HCT116 (cell line): ENCODE measurements around the gene MRPL37. TPM values are rescaled to one million over a fixed set of nuclear protein-coding genes. Genes with fewer than 3 reads are reported as not detected.

Experiments used
- ATAC-seq: fragments of 200-7000 bp; cut with Tn5 transposase; 2 replicates; pipeline ENCODE4 v1.9.1; 2020; ENCODE audit warnings: mild to moderate bottlenecking, moderate library complexity
- BruUV-seq: library from RNA; stranded (reverse); fragments of 400-500 nt; replicated peaks from 2 replicates; lab custom pipeline; 2021; lab: Mats Ljungman, UMichigan
- CTCF ChIA-PET: fragments of 300-600 bp; sonication (Branson Sonifier 250); formaldehyde crosslinking; loops from one replicate; lab custom pipeline; 2021; ENCODE audit warnings: antibody characterized with exemption; lab: Charles Lee
- POLR2A ChIA-PET: fragments of 300-600, 350-600 bp; sonication (Branson Sonifier 250); formaldehyde crosslinking; loops from one replicate; lab custom pipeline; 2021; ENCODE audit warnings: antibody characterized with exemption; lab: Charles Lee
- RAD21 ChIA-PET, 2 experiments: fragments of 300-600 bp; sonication (Branson Sonifier 250); formaldehyde crosslinking; loops; one replicate each; lab custom pipeline; 2023; ENCODE audit warnings: low total read pairs in 2 of 2; ENCODE audit not compliant: uncharacterized antibody in 2 of 2, unreplicated experiment in 2 of 2, low non-redundant PET in 1 of 2; lab: Charles Lee
- DNase-seq: peaks from one replicate; pipeline ENCODE4 v3.0.0-alpha.2; 2010; ENCODE audit warnings: low read depth, low spot score
- H2AFZ ChIP-seq: fragments of 200-600 bp; shearing (Covaris generic), sonication (generic); 2 replicates; pipeline ENCODE4 v1.6.1; 2017; ENCODE audit warnings: low read depth, mixed run types, mixed read lengths, antibody characterized with exemption, low read length; ENCODE audit not compliant: poor library complexity, severe bottlenecking
- H3K27ac ChIP-seq: 2 replicates; pipeline ENCODE4 v1.5.1; 2012; ENCODE audit warnings: low read depth, low read length
- H3K27me3 ChIP-seq: fragments of 200-600 bp; sonication (generic); 2 replicates; pipeline ENCODE4 v1.6.1; 2016; ENCODE audit warnings: mixed run types, low read length, mixed read lengths; ENCODE audit not compliant: insufficient read depth
- H3K36me3 ChIP-seq, 2 experiments: fragments of 200-500 bp in 1 of 2; fragments of 200-600 bp in 1 of 2; sonication (Bioruptor generic) in 1 of 2; sonication (generic) in 1 of 2; 2 replicates each; pipeline versions ENCODE4 v1.5.1 to v1.6.1; 2014 to 2016; ENCODE audit warnings: low read length in 2 of 2, inconsistent platforms in 1 of 2, mixed read lengths in 1 of 2, mixed run types in 1 of 2; ENCODE audit not compliant: insufficient read depth in 2 of 2, control insufficient read depth in 1 of 2
- H3K4me1 ChIP-seq, 2 experiments: fragments of 200-600 bp in 1 of 2; sonication (generic) in 1 of 2; 2 replicates each; pipeline versions ENCODE4 v1.5.1 to v1.6.1; 2012 to 2017; ENCODE audit warnings: low read length in 2 of 2, inconsistent platforms in 1 of 2, mild to moderate bottlenecking in 1 of 2, mixed read lengths in 1 of 2, mixed run types in 1 of 2, moderate library complexity in 1 of 2; ENCODE audit not compliant: insufficient read depth in 2 of 2, control insufficient read depth in 1 of 2
- H3K4me2 ChIP-seq: fragments of 200-600 bp; sonication (generic); 2 replicates; pipeline ENCODE4 v1.6.1; 2017; ENCODE audit warnings: mixed run types, low read length, mixed read lengths
- H3K4me3 ChIP-seq, 2 experiments: fragments of 200-600 bp in 1 of 2; sonication (generic) in 1 of 2; replicated peaks in 1 of 2; 2 replicates each; pipeline ENCODE4 v1.5.1; 2011 to 2016; ENCODE audit warnings: low read length in 2 of 2, control low read depth in 1 of 2, low read depth in 1 of 2, mild to moderate bottlenecking in 1 of 2, mixed read lengths in 1 of 2, mixed run types in 1 of 2
- H3K79me2 ChIP-seq: fragments of 200-600 bp; sonication (generic); 2 replicates; pipeline ENCODE4 v1.6.1; 2017; ENCODE audit warnings: mild to moderate bottlenecking, mixed run types, low read length, moderate library complexity, mixed read lengths; ENCODE audit not compliant: insufficient read depth
- H3K9ac ChIP-seq: fragments of 200-600 bp; sonication (generic); 2 replicates; pipeline ENCODE4 v1.6.1; 2016; ENCODE audit warnings: low read length, mixed read lengths
- H3K9me2 ChIP-seq: fragments of 200-600 bp; sonication (generic), shearing (Covaris generic); 2 replicates; pipeline ENCODE4 v1.6.1; 2017; ENCODE audit warnings: mixed run types, mild to moderate bottlenecking, moderate library complexity; ENCODE audit not compliant: insufficient read depth
- H3K9me3 ChIP-seq, 2 experiments: fragments of 200-500 bp in 1 of 2; fragments of 200-600 bp in 1 of 2; sonication (Bioruptor generic) in 1 of 2; sonication (generic) in 1 of 2; 2 replicates each; pipeline ENCODE4 v1.6.1; 2014 to 2017; ENCODE audit warnings: low read length in 2 of 2, mixed read lengths in 2 of 2, inconsistent platforms in 1 of 2, low read depth in 1 of 2, mild to moderate bottlenecking in 1 of 2, mixed run types in 1 of 2, moderate library complexity in 1 of 2; ENCODE audit not compliant: control insufficient read depth in 1 of 2, insufficient read depth in 1 of 2
- H4K20me1 ChIP-seq: fragments of 200-600 bp; sonication (generic), shearing (Covaris generic); 2 replicates; pipeline ENCODE4 v1.6.1; 2017; ENCODE audit warnings: mixed run types, mild to moderate bottlenecking, moderate library complexity; ENCODE audit not compliant: insufficient read depth
- CBX3 ChIP-seq: IDR thresholded peaks from 2 replicates; pipeline ENCODE4 v1.6.1; 2012; ENCODE audit warnings: low read depth
- EZH2phosphoT487 ChIP-seq: fragments of 200-600 bp; IDR thresholded peaks from 2 replicates; pipeline ENCODE4 v1.6.1; 2018; ENCODE audit warnings: antibody characterized with exemption, borderline replicate concordance
- JUND ChIP-seq: IDR thresholded peaks from 2 replicates; pipeline ENCODE4 v1.6.1; 2012
- POLR2A ChIP-seq: IDR thresholded peaks from 2 replicates; pipeline ENCODE4 v1.7.0; 2011; ENCODE audit warnings: borderline replicate concordance; ENCODE audit not compliant: insufficient read depth, insufficient read length; ENCODE audit errors: extremely low read depth
- POLR2AphosphoS5 ChIP-seq: IDR thresholded peaks from 2 replicates; pipeline ENCODE4 v1.6.1; 2011; ENCODE audit warnings: mild to moderate bottlenecking, low read depth, low read length, moderate library complexity
- REST ChIP-seq: IDR thresholded peaks from 2 replicates; pipeline ENCODE4 v1.6.1; 2012; ENCODE audit warnings: low read depth
- TCF7L2 ChIP-seq: IDR thresholded peaks from 2 replicates; pipeline ENCODE4 v1.7.0; 2011; ENCODE audit warnings: borderline replicate concordance, inconsistent platforms; ENCODE audit not compliant: insufficient read depth, insufficient read length; ENCODE audit errors: extremely low read depth
- YY1 ChIP-seq: IDR thresholded peaks from 2 replicates; pipeline ENCODE4 v1.6.1; 2011; ENCODE audit warnings: low read length, low read depth, moderate library complexity, mild to moderate bottlenecking; ENCODE audit not compliant: insufficient replicate concordance; ENCODE audit errors: extremely low read depth
- ZFX ChIP-seq: fragments of 450-650 bp; IDR thresholded peaks from 2 replicates; pipeline ENCODE4 v1.6.1; 2017
- intact Hi-C: fragments of 100-400 bp; cut with micrococcal nuclease; formaldehyde crosslinking; loops from 2 replicates; pipeline ENCODE4 v1.10.0; 2022
- total RNA-seq: library from RNA; stranded (reverse); gene quantifications from one replicate; pipeline ENCODE4 v1.2.1, GENCODE V29; 2021; ENCODE audit not compliant: unreplicated experiment
- TF ChIP-seq, protein P1 (sequence below): IDR thresholded peaks from 2 replicates; pipeline ENCODE4 v1.6.1; 2011; ENCODE audit warnings: mild to moderate bottlenecking, low read length, moderate library complexity; ENCODE audit not compliant: insufficient replicate concordance; ENCODE audit errors: extremely low read depth
- TF ChIP-seq, protein P2 (sequence below): IDR thresholded peaks from 2 replicates; pipeline ENCODE4 v1.6.1; 2012
- TF ChIP-seq, protein P3 (sequence below), 3 experiments: fragments of 200-600 bp in 1 of 3; sonication (generic) in 1 of 3; IDR thresholded peaks in 2 of 3; conservative IDR thresholded peaks in 1 of 3; 2 replicates each; pipeline ENCODE4 v1.5.1; 2012 to 2017; ENCODE audit warnings: low read depth in 2 of 3, low read length in 2 of 3, antibody characterized with exemption in 1 of 3, borderline replicate concordance in 1 of 3, control low read depth in 1 of 3, mild to moderate bottlenecking in 1 of 3, mixed read lengths in 1 of 3, mixed run types in 1 of 3, moderate library complexity in 1 of 3; ENCODE audit not compliant: insufficient read depth in 1 of 3

Gene MRPL37
- total RNA-seq, 1 experiment from 2014 or later, result 132 TPM

GRCh38 chr1:54257876-54258275 lies 57.9 kb downstream of the MRPL37 start:
- Histone ChIP-seq H3K79me2 (no peaks in the 10 kb centered on the region), H3K4me3 (no peak overlapping the region), H3K9me2 (no peaks in the 10 kb centered on the region), H3K9me3 (no peaks in the 10 kb centered on the region), H3K4me1 (peaks cover 13 to 16% of the 10 kb centered on the region in 2 experiments; a peak in 3 of 4 replicates), H3K4me2 (no peak overlapping the region), H2AFZ (no peak overlapping the region), H3K27me3 (no peaks in the 10 kb centered on the region), H3K27ac (no peak overlapping the region), H3K9ac (no peak overlapping the region), H3K36me3 (no peaks in the 10 kb centered on the region), H4K20me1 (no peaks in the 10 kb centered on the region)
- no TSS peak for BruUV-seq
- CTCF ChIA-PET, result no interaction called here
- DNase-seq, result no peak
- RAD21 ChIA-PET, result no interaction called here
- POLR2A ChIA-PET, result no interaction called here
- TF ChIP-seq POLR2AphosphoS5 (no peak), CBX3 (no peak), JUND (no peak), TCF7L2 (no peak), REST (no peak), YY1 (no peak), POLR2A (no peak), EZH2phosphoT487 (no peak), ZFX (no peak)
- TF ChIP-seq, protein P1, sequence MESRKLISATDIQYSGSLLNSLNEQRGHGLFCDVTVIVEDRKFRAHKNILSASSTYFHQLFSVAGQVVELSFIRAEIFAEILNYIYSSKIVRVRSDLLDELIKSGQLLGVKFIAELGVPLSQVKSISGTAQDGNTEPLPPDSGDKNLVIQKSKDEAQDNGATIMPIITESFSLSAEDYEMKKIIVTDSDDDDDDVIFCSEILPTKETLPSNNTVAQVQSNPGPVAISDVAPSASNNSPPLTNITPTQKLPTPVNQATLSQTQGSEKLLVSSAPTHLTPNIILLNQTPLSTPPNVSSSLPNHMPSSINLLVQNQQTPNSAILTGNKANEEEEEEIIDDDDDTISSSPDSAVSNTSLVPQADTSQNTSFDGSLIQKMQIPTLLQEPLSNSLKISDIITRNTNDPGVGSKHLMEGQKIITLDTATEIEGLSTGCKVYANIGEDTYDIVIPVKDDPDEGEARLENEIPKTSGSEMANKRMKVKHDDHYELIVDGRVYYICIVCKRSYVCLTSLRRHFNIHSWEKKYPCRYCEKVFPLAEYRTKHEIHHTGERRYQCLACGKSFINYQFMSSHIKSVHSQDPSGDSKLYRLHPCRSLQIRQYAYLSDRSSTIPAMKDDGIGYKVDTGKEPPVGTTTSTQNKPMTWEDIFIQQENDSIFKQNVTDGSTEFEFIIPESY, result no peak
- TF ChIP-seq, protein P2, sequence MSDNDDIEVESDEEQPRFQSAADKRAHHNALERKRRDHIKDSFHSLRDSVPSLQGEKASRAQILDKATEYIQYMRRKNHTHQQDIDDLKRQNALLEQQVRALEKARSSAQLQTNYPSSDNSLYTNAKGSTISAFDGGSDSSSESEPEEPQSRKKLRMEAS, result no peak
- TF ChIP-seq, protein P3, sequence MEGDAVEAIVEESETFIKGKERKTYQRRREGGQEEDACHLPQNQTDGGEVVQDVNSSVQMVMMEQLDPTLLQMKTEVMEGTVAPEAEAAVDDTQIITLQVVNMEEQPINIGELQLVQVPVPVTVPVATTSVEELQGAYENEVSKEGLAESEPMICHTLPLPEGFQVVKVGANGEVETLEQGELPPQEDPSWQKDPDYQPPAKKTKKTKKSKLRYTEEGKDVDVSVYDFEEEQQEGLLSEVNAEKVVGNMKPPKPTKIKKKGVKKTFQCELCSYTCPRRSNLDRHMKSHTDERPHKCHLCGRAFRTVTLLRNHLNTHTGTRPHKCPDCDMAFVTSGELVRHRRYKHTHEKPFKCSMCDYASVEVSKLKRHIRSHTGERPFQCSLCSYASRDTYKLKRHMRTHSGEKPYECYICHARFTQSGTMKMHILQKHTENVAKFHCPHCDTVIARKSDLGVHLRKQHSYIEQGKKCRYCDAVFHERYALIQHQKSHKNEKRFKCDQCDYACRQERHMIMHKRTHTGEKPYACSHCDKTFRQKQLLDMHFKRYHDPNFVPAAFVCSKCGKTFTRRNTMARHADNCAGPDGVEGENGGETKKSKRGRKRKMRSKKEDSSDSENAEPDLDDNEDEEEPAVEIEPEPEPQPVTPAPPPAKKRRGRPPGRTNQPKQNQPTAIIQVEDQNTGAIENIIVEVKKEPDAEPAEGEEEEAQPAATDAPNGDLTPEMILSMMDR (IDR thresholded peaks at IDR 0.05 in 2 of 3, conservative IDR thresholded peaks at IDR 0.05 in 1 of 3; ENCODE audit: borderline replicate concordance in 1 of 3, insufficient read depth in 1 of 3, low read depth in 2 of 3, low read length in 2 of 3), result no peak
- intact Hi-C loops, result no loop called here
- no peak for ATAC-seq
